Omental fat pad (tissue), 4 donors: Measurements from ENCODE around the gene RNF44. TPM values are rescaled to one million over a fixed set of nuclear protein-coding genes. Genes with fewer than 3 reads are reported as not detected.

ENCODE experiments used
- ATAC-seq: fragments of 150-250 bp; one replicate; pipeline ENCODE4 v1.9.1; 2016; ENCODE audit warnings: mild to moderate bottlenecking, moderate library complexity; ENCODE audit not compliant: low FRiP score
- DNase-seq: peaks from one replicate; pipeline ENCODE4 v3.0.0-alpha.2; 2019; ENCODE audit warnings: low spot score
- total RNA-seq, 4 donors: library from RNA; depleted of rRNA; stranded (reverse); fragments of >200 nt; gene quantifications; one replicate each; pipeline ENCODE4 v1.1.0, GENCODE V29; 2016
- TF ChIP-seq, protein P1 (sequence below), 3 donors: fragments of 450-650 bp; IDR thresholded peaks; one replicate each; pipeline ENCODE4 v1.5.1; 2016 to 2017; ENCODE audit warnings: antibody characterized with exemption in 3 of 3, mild to moderate bottlenecking in 3 of 3, moderate library complexity in 2 of 3

Gene RNF44
- total RNA-seq, 4 donors from 2014 or later = 7.4 to 24.4 (median 10.8) TPM

DNA sequence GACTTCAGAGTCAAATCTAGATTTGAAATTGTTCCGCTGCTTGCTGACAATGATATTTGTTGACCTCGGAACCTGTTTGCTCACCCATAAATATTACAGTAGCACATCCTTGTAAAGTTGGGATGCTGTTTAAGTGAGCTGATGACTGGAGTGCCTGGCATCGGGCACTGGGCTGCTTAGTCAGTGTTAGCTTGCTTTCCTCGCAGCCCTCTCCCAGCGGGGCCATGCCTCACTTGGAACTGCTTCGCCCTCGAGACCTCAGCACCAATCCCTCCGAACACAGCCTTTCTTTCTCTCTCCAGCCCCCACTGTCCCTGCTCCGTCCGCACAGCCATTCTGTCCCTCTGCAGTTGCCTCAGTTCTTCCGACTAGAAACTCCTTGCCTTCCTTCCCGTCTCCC lies 23.4 kb downstream of the RNF44 start:
- TF ChIP-seq, protein P1, sequence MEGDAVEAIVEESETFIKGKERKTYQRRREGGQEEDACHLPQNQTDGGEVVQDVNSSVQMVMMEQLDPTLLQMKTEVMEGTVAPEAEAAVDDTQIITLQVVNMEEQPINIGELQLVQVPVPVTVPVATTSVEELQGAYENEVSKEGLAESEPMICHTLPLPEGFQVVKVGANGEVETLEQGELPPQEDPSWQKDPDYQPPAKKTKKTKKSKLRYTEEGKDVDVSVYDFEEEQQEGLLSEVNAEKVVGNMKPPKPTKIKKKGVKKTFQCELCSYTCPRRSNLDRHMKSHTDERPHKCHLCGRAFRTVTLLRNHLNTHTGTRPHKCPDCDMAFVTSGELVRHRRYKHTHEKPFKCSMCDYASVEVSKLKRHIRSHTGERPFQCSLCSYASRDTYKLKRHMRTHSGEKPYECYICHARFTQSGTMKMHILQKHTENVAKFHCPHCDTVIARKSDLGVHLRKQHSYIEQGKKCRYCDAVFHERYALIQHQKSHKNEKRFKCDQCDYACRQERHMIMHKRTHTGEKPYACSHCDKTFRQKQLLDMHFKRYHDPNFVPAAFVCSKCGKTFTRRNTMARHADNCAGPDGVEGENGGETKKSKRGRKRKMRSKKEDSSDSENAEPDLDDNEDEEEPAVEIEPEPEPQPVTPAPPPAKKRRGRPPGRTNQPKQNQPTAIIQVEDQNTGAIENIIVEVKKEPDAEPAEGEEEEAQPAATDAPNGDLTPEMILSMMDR (IDR thresholded peaks at IDR 0.05) = no peak
- DNase-seq = no peak
- ATAC-seq = no peak

DNA sequence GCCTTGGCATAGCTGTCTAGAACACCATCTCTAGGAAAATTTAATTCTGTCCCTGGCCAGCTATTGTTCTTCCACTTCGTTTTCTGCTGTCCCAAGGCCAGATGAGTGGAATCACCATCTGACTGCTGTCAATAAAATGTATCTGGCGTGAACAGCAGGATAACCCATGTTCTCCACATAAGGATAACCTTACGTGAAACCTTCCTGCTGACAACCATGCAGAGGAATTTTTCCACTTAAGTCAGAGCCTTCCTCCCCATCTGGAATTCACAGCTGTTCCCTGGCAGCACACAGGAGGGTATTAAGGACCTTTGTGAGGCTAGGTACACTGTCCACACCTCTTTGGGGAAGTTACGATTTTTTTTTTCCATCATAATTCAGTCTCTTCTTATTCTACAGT lies 28.6 kb downstream of the RNF44 start:
- ATAC-seq (no peak), DNase-seq (no peak)
- TF ChIP-seq, protein P1 (IDR thresholded peaks at IDR 0.05) = no peak

DNA sequence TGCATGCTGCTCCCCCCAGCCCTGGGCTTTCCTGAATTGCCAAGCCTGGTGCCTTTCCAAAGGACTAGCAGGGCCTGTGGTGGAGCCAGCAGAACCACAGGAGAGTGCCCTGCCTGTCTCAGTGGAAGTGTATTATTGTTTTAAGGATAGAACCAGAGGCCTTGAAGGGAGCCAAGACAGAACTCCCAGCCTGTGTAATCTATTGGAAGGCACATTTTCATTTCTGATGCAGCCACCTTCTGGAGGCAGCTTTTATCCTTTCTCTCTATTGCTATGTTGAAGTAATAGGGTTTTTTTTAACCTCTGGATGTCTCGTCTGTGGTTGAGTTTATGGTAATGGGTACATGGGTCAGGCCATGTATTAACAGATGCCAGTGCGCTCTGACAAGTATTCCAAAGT lies 29.3 kb downstream of the RNF44 start:
- DNase-seq = no peak
- no peak for ATAC-seq
- TF ChIP-seq, protein P1 (IDR thresholded peaks at IDR 0.05) = no peak

DNA sequence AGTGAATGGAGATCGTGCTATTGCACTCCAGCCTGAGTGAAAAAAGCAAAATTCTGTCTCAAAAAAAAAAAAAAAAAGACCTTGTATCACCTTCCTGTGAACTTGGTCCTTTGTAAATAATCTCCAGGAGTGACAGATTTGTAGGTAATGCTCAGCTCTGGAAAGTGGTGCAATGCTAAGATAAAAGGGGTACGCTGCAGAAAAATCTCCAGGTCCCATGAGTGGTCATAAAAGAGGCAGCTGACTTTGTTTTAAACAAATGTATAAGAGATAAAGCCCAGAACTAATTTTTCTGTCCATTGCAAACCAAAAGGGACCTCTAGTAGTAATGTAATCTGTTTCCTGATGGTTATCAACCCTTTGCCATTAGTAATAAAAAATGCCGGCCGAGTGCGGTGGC lies 33.7 kb downstream of the RNF44 start:
- no peak for ATAC-seq
- DNase-seq = no peak
- TF ChIP-seq, protein P1 (IDR thresholded peaks at IDR 0.05) = no peak

DNA sequence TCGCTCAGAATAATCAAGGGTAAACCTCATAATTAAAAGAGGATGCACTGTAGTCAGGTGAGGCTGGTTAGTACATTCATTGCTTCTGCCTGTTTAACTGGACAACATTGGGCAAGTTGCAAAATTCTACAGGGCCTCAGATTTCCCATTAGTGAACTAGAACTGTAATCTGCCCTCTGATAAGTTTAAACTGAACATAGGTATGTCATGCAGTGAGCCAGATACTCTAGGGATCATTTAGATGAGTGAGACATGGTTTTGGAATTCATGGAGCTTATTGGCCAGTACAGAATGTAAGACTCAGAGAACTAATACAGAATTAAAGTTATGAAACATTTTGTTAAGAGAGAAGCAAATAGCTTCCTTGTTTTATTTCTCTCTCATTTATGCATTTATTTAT lies 35.9 kb downstream of the RNF44 start:
- TF ChIP-seq, protein P1 (IDR thresholded peaks at IDR 0.05) = no peak
- ATAC-seq (no peak), DNase-seq (no peak)

DNA sequence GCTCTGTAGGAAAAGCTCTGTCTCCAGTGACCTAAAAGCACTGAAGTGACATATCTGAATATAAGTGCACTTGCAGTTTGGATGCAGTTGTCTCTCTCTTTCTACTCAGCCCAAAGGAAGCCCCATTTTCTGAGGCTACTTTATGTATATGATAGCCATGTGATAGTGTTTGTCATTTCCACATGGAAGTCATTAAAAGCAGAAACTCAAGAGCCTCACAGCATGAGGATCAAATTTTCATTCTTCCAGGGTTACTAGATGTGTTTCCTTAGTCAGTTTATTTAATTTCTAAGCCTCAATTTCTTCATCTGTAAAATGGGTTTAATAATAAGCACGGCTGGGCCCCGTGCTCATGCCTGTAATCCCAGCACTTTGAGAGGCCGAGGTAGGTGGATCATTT lies 36.7 kb downstream of the RNF44 start:
- no peak for ATAC-seq

DNA sequence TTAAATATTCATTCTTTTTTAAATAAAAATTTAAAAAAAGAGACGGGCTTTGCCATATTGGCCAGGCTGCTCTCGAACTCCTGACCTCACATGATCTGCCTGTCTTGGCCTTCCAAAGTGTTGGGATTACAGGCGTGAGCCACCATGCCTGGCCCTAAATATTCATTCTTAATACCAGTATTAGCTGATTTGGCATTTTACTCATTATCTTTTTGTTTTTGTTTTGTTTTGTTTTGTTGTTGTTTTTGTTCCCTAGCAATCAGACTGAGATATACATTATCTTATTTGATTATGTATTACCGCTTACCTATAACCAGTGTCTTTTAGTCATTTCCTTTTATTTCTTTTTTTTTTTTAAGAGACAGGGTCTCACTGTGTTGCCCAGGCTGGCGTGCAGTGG lies 37.9 kb downstream of the RNF44 start:
- no peak for ATAC-seq
- TF ChIP-seq, protein P1 (IDR thresholded peaks at IDR 0.05) = no peak
- no peak for DNase-seq

More for the DNA sequence above, 36.7 kb downstream of the RNF44 start:
- TF ChIP-seq, protein P1 (IDR thresholded peaks at IDR 0.05) = no peak
- DNase-seq = no peak
